A673 (cell line): ENCODE measurements around the gene KYNU. TPM values are rescaled to one million over a fixed set of nuclear protein-coding genes. Genes with fewer than 3 reads are reported as not detected.

Experiments used
- BruUV-seq: library from RNA; stranded (reverse); fragments of 400-500 nt; replicated peaks from 2 replicates; lab custom pipeline; 2021; lab: Mats Ljungman, UMichigan
- CTCF ChIA-PET: fragments of 300-600 bp; sonication (Branson Sonifier 250); formaldehyde crosslinking; loops from one replicate; lab custom pipeline; 2022; ENCODE audit warnings: antibody characterized with exemption; lab: Charles Lee
- POLR2A ChIA-PET: fragments of 300-600 bp; sonication (Branson Sonifier 250); formaldehyde crosslinking; loops from one replicate; lab custom pipeline; 2022; ENCODE audit warnings: antibody characterized with exemption; ENCODE audit not compliant: low non-redundant PET; lab: Charles Lee
- DNase-seq: peaks from one replicate; pipeline ENCODE4 v3.0.0-alpha.2; 2015; ENCODE audit warnings: low spot score
- H3K27ac ChIP-seq: fragments of 200-600 bp; sonication (generic); 2 replicates; pipeline ENCODE4 v1.5.1; 2016; ENCODE audit warnings: mixed run types, low read depth, mild to moderate bottlenecking, mixed read lengths, antibody characterized with exemption, low read length; ENCODE audit not compliant: poor library complexity, severe bottlenecking
- H3K27me3 ChIP-seq: fragments of 200-600 bp; sonication (generic); replicated peaks from 2 replicates; pipeline ENCODE4 v1.6.1; 2017; ENCODE audit warnings: mixed run types, low read depth, mild to moderate bottlenecking, mixed read lengths, antibody characterized with exemption, low read length; ENCODE audit not compliant: insufficient read depth, poor library complexity
- H3K36me3 ChIP-seq: fragments of 200-600 bp; sonication (generic); 2 replicates; pipeline ENCODE4 v1.6.1; 2016; ENCODE audit warnings: mixed run types, mild to moderate bottlenecking, mixed read lengths, antibody characterized with exemption, low read length; ENCODE audit not compliant: insufficient read depth, poor library complexity, severe bottlenecking
- H3K4me1 ChIP-seq: fragments of 200-600 bp; sonication (generic); 2 replicates; pipeline ENCODE4 v1.6.1; 2017; ENCODE audit warnings: mixed run types, mild to moderate bottlenecking, mixed read lengths, antibody characterized with exemption, low read length; ENCODE audit not compliant: insufficient read depth, poor library complexity, severe bottlenecking
- H3K4me3 ChIP-seq: fragments of 200-600 bp; sonication (generic); 2 replicates; pipeline ENCODE4 v1.5.1; 2016; ENCODE audit warnings: low read depth, mixed run types, mild to moderate bottlenecking, mixed read lengths, low read length; ENCODE audit not compliant: poor library complexity, severe bottlenecking
- H3K9me3 ChIP-seq: fragments of 200-600 bp; sonication (generic); 2 replicates; pipeline ENCODE4 v1.6.1; 2016; ENCODE audit warnings: mixed run types, low read depth, mild to moderate bottlenecking, mixed read lengths, antibody characterized with exemption, low read length; ENCODE audit not compliant: poor library complexity, severe bottlenecking
- CTCF ChIP-seq: fragments of 300-800, 200-600 bp; sonication (generic); conservative IDR thresholded peaks from 2 replicates; pipeline ENCODE4 v1.5.1; 2017; ENCODE audit warnings: low read depth, mild to moderate bottlenecking, antibody characterized with exemption, low read length, moderate library complexity, mixed read lengths
- EZH2 ChIP-seq: fragments of 200-600 bp; sonication (generic); IDR thresholded peaks from 2 replicates; pipeline ENCODE4 v1.6.1; 2017; ENCODE audit warnings: borderline replicate concordance, low read depth, mild to moderate bottlenecking, mixed read lengths, antibody characterized with exemption, low read length; ENCODE audit not compliant: poor library complexity, severe bottlenecking
- intact Hi-C: fragments of 100-400 bp; cut with micrococcal nuclease; formaldehyde crosslinking; loops from one replicate; pipeline ENCODE4 v1.10.0; 2022; ENCODE audit not compliant: unreplicated experiment
- total RNA-seq: library from RNA; stranded (reverse); gene quantifications from 2 replicates; pipeline ENCODE4 v1.2.3, GENCODE V29; 2021

The KYNU gene
- total RNA-seq, 1 experiment from 2014 or later: 2.5 TPM

- BruUV-seq: no TSS peak
- Histone ChIP-seq H3K36me3 (no peaks in the 10 kb centered on the region), H3K27me3 (no peaks in the 10 kb centered on the region), H3K4me1 (no peaks in the 10 kb centered on the region), H3K27ac (no peak overlapping the region), H3K9me3 (no peaks in the 10 kb centered on the region), H3K4me3 (no peak overlapping the region)
- no peak for TF ChIP-seq CTCF
- no peak for TF ChIP-seq EZH2
- CTCF ChIA-PET: no interaction called here
- no peak for DNase-seq
- intact Hi-C loops: no loop called here
- POLR2A ChIA-PET: no interaction called here
Measured at GRCh38 chr2:142848023-142848606, 29.3 kb upstream of the KYNU start.

GRCh38 chr2:142849820-142850219 lies 27.6 kb upstream of the KYNU start:
- TF ChIP-seq CTCF: no peak
- no peak for TF ChIP-seq EZH2
- POLR2A ChIA-PET: no interaction called here
- Histone ChIP-seq H3K9me3 (no peaks in the 10 kb centered on the region), H3K27me3 (no peaks in the 10 kb centered on the region), H3K4me1 (no peaks in the 10 kb centered on the region), H3K4me3 (no peak overlapping the region), H3K27ac (no peak overlapping the region), H3K36me3 (no peaks in the 10 kb centered on the region)
- intact Hi-C loops: no loop called here
- no TSS peak for BruUV-seq
- CTCF ChIA-PET: no interaction called here
- DNase-seq: no peak

- intact Hi-C loops: no loop called here
- Histone ChIP-seq H3K9me3 (no peaks in the 10 kb centered on the region), H3K27ac (no peak overlapping the region), H3K36me3 (no peaks in the 10 kb centered on the region), H3K4me1 (no peaks in the 10 kb centered on the region), H3K4me3 (no peak overlapping the region), H3K27me3 (no peaks in the 10 kb centered on the region)
- TF ChIP-seq EZH2 (no peak), CTCF (no peak)
- CTCF ChIA-PET: no interaction called here
- BruUV-seq: no TSS peak
- DNase-seq: no peak
- POLR2A ChIA-PET: no interaction called here
Measured at GRCh38 chr2:142853912-142854311, 23.6 kb upstream of the KYNU start.
